ENCODE data around the gene TMEM72. TPM values are rescaled to one million over a fixed set of nuclear protein-coding genes. Genes with fewer than 3 reads are reported as not detected.

The TMEM72 gene
- total RNA-seq, 4 donors from 2014 or later: 0.35 TPM; not detected in 3

- 100% methylated on average over 2 of the region's 10 CpGs; no CpG with 5 or more reads in 1 of the 2 donors for WGBS, 2 donors (ENCODE audit: low coverage in 1 of 2)
- Histone ChIP-seq H3K4me1 (peaks cover 0 to 78% (median 64%) of the 10 kb centered on the region in 3 donors), H3K27me3 (no peaks in the 10 kb centered on the region), H3K36me3 (peaks cover 0 to 58% of the 10 kb centered on the region in 2 donors), H3K9me3 (no peaks in the 10 kb centered on the region), H3K27ac (peak overlapping the region in 3 of 4 donors; percentile 60 to 93 (median 90)), H3K4me3 (no peak overlapping the region)
- TF ChIP-seq CTCF (IDR thresholded peaks at IDR 0.05) (no peak), POLR2AphosphoS5 (IDR thresholded peaks at IDR 0.05) (no peak), POLR2A (IDR thresholded peaks at IDR 0.05) (no peak), EP300 (IDR thresholded peaks at IDR 0.05) (no peak)
- ATAC-seq: no peak
Observed at GRCh38 chr10:44983895-44984278, 72.8 kb downstream of the TMEM72 start.

- H3K4me1 ChIP-seq: peaks cover 0 to 74% (median 57%) of the 10 kb centered on the region in 3 donors
- no peaks in the 10 kb centered on the region for H3K9me3 ChIP-seq
- WGBS, 2 donors (ENCODE audit: low coverage in 1 of 2): no CpG with 5 or more reads among the region's 15 CpGs
- no peaks in the 10 kb centered on the region for H3K27me3 ChIP-seq
- peak overlapping the region in 3 of 4 donors; percentile 60 to 93 (median 90) for H3K27ac ChIP-seq
- peaks cover 0 to 66% of the 10 kb centered on the region in 2 donors for H3K36me3 ChIP-seq
- no peak overlapping the region for H3K4me3 ChIP-seq
- no peak for TF ChIP-seq EP300 (IDR thresholded peaks at IDR 0.05)
- TF ChIP-seq POLR2AphosphoS5 (IDR thresholded peaks at IDR 0.05): no peak
- no peak for TF ChIP-seq CTCF (IDR thresholded peaks at IDR 0.05)
- no peak for TF ChIP-seq POLR2A (IDR thresholded peaks at IDR 0.05)
- no peak for ATAC-seq
Observed at GRCh38 chr10:44984671-44985101, 73.5 kb downstream of the TMEM72 start.

- H3K9me3 ChIP-seq: no peaks in the 10 kb centered on the region
- peaks cover 0 to 74% (median 55%) of the 10 kb centered on the region in 3 donors for H3K4me1 ChIP-seq
- H3K36me3 ChIP-seq: peaks cover 0 to 71% of the 10 kb centered on the region in 2 donors
- no peaks in the 10 kb centered on the region for H3K27me3 ChIP-seq
- WGBS, 2 donors (ENCODE audit: low coverage in 1 of 2): 40% methylated on average over 1 of the region's 9 CpGs; no CpG with 5 or more reads in 1 of the 2 donors
- H3K27ac ChIP-seq: peak overlapping the region in 3 of 4 donors; percentile 60 to 93 (median 90)
- TF ChIP-seq POLR2AphosphoS5 (IDR thresholded peaks at IDR 0.05): peak; percentile 40
- no peak for TF ChIP-seq POLR2A (IDR thresholded peaks at IDR 0.05)
- no peak for TF ChIP-seq CTCF (IDR thresholded peaks at IDR 0.05)
- ATAC-seq: no peak
- no peak overlapping the region for H3K4me3 ChIP-seq
Observed at GRCh38 chr10:44985175-44985681, 74.1 kb downstream of the TMEM72 start.

GRCh38 chr10:44986179-44986578, 75.0 kb downstream of the TMEM72 start:
- H3K27me3 ChIP-seq: no peaks in the 10 kb centered on the region
- peak overlapping the region in 3 of 4 donors; percentile 60 to 93 (median 90) for H3K27ac ChIP-seq
- no peak for TF ChIP-seq POLR2A (IDR thresholded peaks at IDR 0.05)
- no peak for TF ChIP-seq CTCF (IDR thresholded peaks at IDR 0.05)
- TF ChIP-seq EP300 (IDR thresholded peaks at IDR 0.05): no peak
- no peak for TF ChIP-seq POLR2AphosphoS5 (IDR thresholded peaks at IDR 0.05)
- no peak for ATAC-seq
- H3K4me1 ChIP-seq: peaks cover 0 to 74% (median 50%) of the 10 kb centered on the region in 3 donors
- no peak overlapping the region for H3K4me3 ChIP-seq
- whole genome bisulfite sequencing, 2 donors (ENCODE audit: low coverage in 1 of 2): 75 to 83% methylated on average over 2 to 3 of the region's 3 CpGs
- no peaks in the 10 kb centered on the region for H3K9me3 ChIP-seq
- H3K36me3 ChIP-seq: peaks cover 0 to 80% of the 10 kb centered on the region in 2 donors

Other genes starting within 250 kb of the TMEM72 start
- 10 to 100 TPM; 23.5 to 57.7 (median 31.6) TPM for gene RASSF4, start 48.5 kb downstream of the TMEM72 start, total RNA-seq
- gene DEPP1, start 67.5 kb downstream of the TMEM72 start, total RNA-seq: 100 to 1,000 TPM in 2 of 4 donors, 10 to 100 TPM in 2; 48.3 to 428 (median 103) TPM
- gene ZNF22, start 89.6 kb downstream of the TMEM72 start, total RNA-seq: 10 to 100 TPM; 19.2 to 35.6 (median 27.1) TPM